Measurements from ENCODE around the gene NFYC. TPM values are rescaled to one million over a fixed set of nuclear protein-coding genes. Genes with fewer than 3 reads are reported as not detected.

The NFYC gene
- total RNA-seq, 1 experiment from 2014 or later: 61.6 TPM

- no TSS peak for BruUV-seq (replicated peaks)
- no peaks in the 10 kb centered on the region for H3K4me1 ChIP-seq
- no peaks in the 10 kb centered on the region; the same call in 1 of the 2 replicates for H3K36me3 ChIP-seq (ENCODE audit: control insufficient read depth, insufficient read depth, low read length)
- no peaks in the 10 kb centered on the region for H3K4me1 Mint-ChIP-seq (ENCODE audit: low read depth, unreplicated experiment)
- DNase-seq: no peak
- peaks cover 46% of the 10 kb centered on the region for H3K36me3 Mint-ChIP-seq (ENCODE audit: insufficient read depth, unreplicated experiment)
- TF ChIP-seq CTCF (IDR thresholded peaks at IDR 0.05; ENCODE audit: insufficient read depth in 1 of 2, low read depth in 1 of 2, low read length in 1 of 2, severe bottlenecking in 1 of 2, unreplicated experiment in 1 of 2): no peak
- H3K27ac Mint-ChIP-seq (ENCODE audit: unreplicated experiment): no peak overlapping the region
- no peaks in the 10 kb centered on the region for H3K9me3 Mint-ChIP-seq (ENCODE audit: unreplicated experiment)
- intact Hi-C loops (cut with micrococcal nuclease; ENCODE audit: unreplicated experiment): no loop called here
- H3K27me3 Mint-ChIP-seq (ENCODE audit: insufficient read depth, unreplicated experiment): no peaks in the 10 kb centered on the region
- ChIA-PET CTCF (no interaction called here), POLR2A (no interaction called here)
- no peak overlapping the region for H3K4me3 ChIP-seq (ENCODE audit: low read depth, low read length)
- no peak overlapping the region for H3K4me3 Mint-ChIP-seq (ENCODE audit: unreplicated experiment)
- H3K27me3 ChIP-seq (replicated peaks; ENCODE audit: control insufficient read depth, insufficient read depth, low read length): no peaks in the 10 kb centered on the region
- H3K9me3 ChIP-seq: no peaks in the 10 kb centered on the region
These were observed 52.4 kb downstream of the NFYC start for GRCh38 chr1:40743860-40744259.

- ChIA-PET CTCF (no interaction called here), POLR2A (no interaction called here)
- no peak overlapping the region for H3K4me3 ChIP-seq (ENCODE audit: low read depth, low read length)
- H3K27me3 ChIP-seq (replicated peaks; ENCODE audit: control insufficient read depth, insufficient read depth, low read length): no peaks in the 10 kb centered on the region
- no TSS peak for BruUV-seq (replicated peaks)
- DNase-seq: no peak
- intact Hi-C loops (cut with micrococcal nuclease; ENCODE audit: unreplicated experiment): no loop called here
- H3K4me3 Mint-ChIP-seq (ENCODE audit: unreplicated experiment): no peak overlapping the region
- no peak overlapping the region for H3K27ac Mint-ChIP-seq (ENCODE audit: unreplicated experiment)
- no peaks in the 10 kb centered on the region; the same call in 1 of the 2 replicates for H3K36me3 ChIP-seq (ENCODE audit: control insufficient read depth, insufficient read depth, low read length)
- TF ChIP-seq CTCF (IDR thresholded peaks at IDR 0.05; ENCODE audit: insufficient read depth in 1 of 2, low read depth in 1 of 2, low read length in 1 of 2, severe bottlenecking in 1 of 2, unreplicated experiment in 1 of 2): no peak
- H3K4me1 ChIP-seq: no peaks in the 10 kb centered on the region
- H3K4me1 Mint-ChIP-seq (ENCODE audit: low read depth, unreplicated experiment): no peaks in the 10 kb centered on the region
- H3K27me3 Mint-ChIP-seq (ENCODE audit: insufficient read depth, unreplicated experiment): no peaks in the 10 kb centered on the region
- no peaks in the 10 kb centered on the region for H3K9me3 Mint-ChIP-seq (ENCODE audit: unreplicated experiment)
- H3K9me3 ChIP-seq: no peaks in the 10 kb centered on the region
- peaks cover 42% of the 10 kb centered on the region for H3K36me3 Mint-ChIP-seq (ENCODE audit: insufficient read depth, unreplicated experiment)
These were observed 53.7 kb downstream of the NFYC start for GRCh38 chr1:40745176-40745575.

- no peak overlapping the region for H3K4me3 Mint-ChIP-seq (ENCODE audit: unreplicated experiment)
- ChIA-PET CTCF (no interaction called here), POLR2A (no interaction called here)
- H3K4me3 ChIP-seq (ENCODE audit: low read depth, low read length): no peak overlapping the region
- no peaks in the 10 kb centered on the region for H3K36me3 ChIP-seq (ENCODE audit: control insufficient read depth, insufficient read depth, low read length)
- H3K9me3 Mint-ChIP-seq (ENCODE audit: unreplicated experiment): no peaks in the 10 kb centered on the region
- no peak overlapping the region for H3K27ac Mint-ChIP-seq (ENCODE audit: unreplicated experiment)
- no peak for DNase-seq
- H3K4me1 Mint-ChIP-seq (ENCODE audit: low read depth, unreplicated experiment): no peaks in the 10 kb centered on the region
- H3K27me3 Mint-ChIP-seq (ENCODE audit: insufficient read depth, unreplicated experiment): no peaks in the 10 kb centered on the region
- no peaks in the 10 kb centered on the region for H3K4me1 ChIP-seq
- H3K27me3 ChIP-seq (replicated peaks; ENCODE audit: control insufficient read depth, insufficient read depth, low read length): no peaks in the 10 kb centered on the region
- peaks cover 45% of the 10 kb centered on the region for H3K36me3 Mint-ChIP-seq (ENCODE audit: insufficient read depth, unreplicated experiment)
- intact Hi-C loops (cut with micrococcal nuclease; ENCODE audit: unreplicated experiment): no loop called here
- no peak for TF ChIP-seq CTCF (IDR thresholded peaks at IDR 0.05; ENCODE audit: insufficient read depth in 1 of 2, low read depth in 1 of 2, low read length in 1 of 2, severe bottlenecking in 1 of 2, unreplicated experiment in 1 of 2)
- H3K9me3 ChIP-seq: no peaks in the 10 kb centered on the region
- BruUV-seq (replicated peaks): no TSS peak
These were observed 55.0 kb downstream of the NFYC start for GRCh38 chr1:40746344-40747090.

Data from Caco-2 (cell line).